ENCODE measurements around the gene ZNF304.

The ZNF304 gene

GRCh38 chr19:57350877-57351805 is at the start of gene ZNF304:
Gene ZNF304, plus strand, starts transcription at chr19:57351271. Its CDS starts 394 bp downstream, at chr19:57351665.
- DNase-seq: no peak

- DNase-seq: no peak
These were observed 49.0 kb upstream of the ZNF304 start for GRCh38 chr19:57302020-57302465.

- no peak for DNase-seq
These were observed 48.2 kb upstream of the ZNF304 start for GRCh38 chr19:57302727-57303401.

- DNase-seq: no peak
These were observed 46.0 kb upstream of the ZNF304 start for GRCh38 chr19:57305056-57305455.

GRCh38 chr19:57308514-57308913 is 42.6 kb upstream of the ZNF304 start:
- DNase-seq: no peak

GRCh38 chr19:57310792-57311191 is 40.3 kb upstream of the ZNF304 start:
- no peak for DNase-seq

GRCh38 chr19:57314146-57314545 is 36.9 kb upstream of the ZNF304 start:
- no peak for DNase-seq

- DNase-seq: no peak
These were observed 33.6 kb upstream of the ZNF304 start for GRCh38 chr19:57317503-57317902.

- DNase-seq: no peak
These were observed 31.2 kb upstream of the ZNF304 start for GRCh38 chr19:57319869-57320179.

- DNase-seq: peak; percentile 48
These were observed 30.6 kb upstream of the ZNF304 start, which contains the start of gene ZNF543 for GRCh38 chr19:57320180-57321084. Gene ZNF543, plus strand, starts transcription at chr19:57320472. Its CDS starts 382 bp downstream, at chr19:57320854.

- no peak for DNase-seq
These were observed 30.0 kb upstream of the ZNF304 start for GRCh38 chr19:57321116-57321515.

GRCh38 chr19:57321751-57322150 is 29.3 kb upstream of the ZNF304 start:
- no peak for DNase-seq

- no peak for DNase-seq
These were observed 26.1 kb upstream of the ZNF304 start for GRCh38 chr19:57324992-57325391.

GRCh38 chr19:57327993-57328392 is 23.1 kb upstream of the ZNF304 start:
- no peak for DNase-seq

- no peak for DNase-seq
These were observed 16.9 kb upstream of the ZNF304 start for GRCh38 chr19:57334191-57334590.

- no peak for DNase-seq
These were observed 12.2 kb upstream of the ZNF304 start for GRCh38 chr19:57338877-57339276.

GRCh38 chr19:57342582-57342981 is 8.5 kb upstream of the ZNF304 start:
- no peak for DNase-seq

GRCh38 chr19:57348136-57348535 is 2.9 kb upstream of the ZNF304 start:
- no peak for DNase-seq

- DNase-seq: no peak
These were observed 796 bp downstream of the ZNF304 start for GRCh38 chr19:57351867-57352266.

- DNase-seq: no peak
These were observed 4.8 kb downstream of the ZNF304 start for GRCh38 chr19:57355916-57356315.

GRCh38 chr19:57357406-57357805 is 6.3 kb downstream of the ZNF304 start:
- no peak for DNase-seq

- DNase-seq: no peak
These were observed 8.2 kb downstream of the ZNF304 start for GRCh38 chr19:57359300-57359699.

GRCh38 chr19:57362419-57362818 is 11.3 kb downstream of the ZNF304 start:
- no peak for DNase-seq

Measured in SIG-M5 (cell line).